GM19467 (cell line): ENCODE measurements around the gene ULBP3.
A peak's percentile ranks its signal among the peaks of the same experiment; 100 is the strongest.

ENCODE experiments used
- ATAC-seq: cut with Tn5 transposase; IDR thresholded peaks from one replicate; pipeline ENCODE4 v1.9.1; 2021; ENCODE audit warnings: mild to moderate bottlenecking, moderate library complexity; ENCODE audit not compliant: unreplicated experiment

The ULBP3 gene

GRCh38 chr6:150068720-150069648, at the start of gene ULBP3:
TSS of gene ULBP3 (minus strand) at chr6:150069121. CDS start at chr6:150069066, 55 bp downstream.
- ATAC-seq: peak; percentile 74

GRCh38 chr6:150118627-150119026, 49.7 kb upstream of the ULBP3 start:
- no peak for ATAC-seq

GRCh38 chr6:150118203-150118602, 49.3 kb upstream of the ULBP3 start:
- no peak for ATAC-seq

GRCh38 chr6:150116200-150116800, 47.4 kb upstream of the ULBP3 start:
- no peak for ATAC-seq

- ATAC-seq: no peak
These were observed 46.8 kb upstream of the ULBP3 start for GRCh38 chr6:150115769-150116168.

- ATAC-seq: no peak
These were observed 43.3 kb upstream of the ULBP3 start for GRCh38 chr6:150112233-150112632.

- no peak for ATAC-seq
These were observed 33.9 kb upstream of the ULBP3 start for GRCh38 chr6:150102750-150103270.

GRCh38 chr6:150100745-150101144, 31.8 kb upstream of the ULBP3 start:
- ATAC-seq: no peak

- no peak for ATAC-seq
These were observed 31.0 kb upstream of the ULBP3 start for GRCh38 chr6:150099953-150100352.

- no peak for ATAC-seq
These were observed 30.6 kb upstream of the ULBP3 start for GRCh38 chr6:150099546-150099945.

- ATAC-seq: no peak
These were observed 29.2 kb upstream of the ULBP3 start for GRCh38 chr6:150098155-150098554.

- ATAC-seq: no peak
These were observed 24.5 kb upstream of the ULBP3 start for GRCh38 chr6:150093397-150093796.

- ATAC-seq: no peak
These were observed 22.6 kb upstream of the ULBP3 start for GRCh38 chr6:150091476-150091875.

GRCh38 chr6:150090328-150090727, 21.4 kb upstream of the ULBP3 start:
- ATAC-seq: no peak

GRCh38 chr6:150088481-150089154, 19.7 kb upstream of the ULBP3 start:
- no peak for ATAC-seq

GRCh38 chr6:150087336-150087735, 18.4 kb upstream of the ULBP3 start:
- no peak for ATAC-seq

- no peak for ATAC-seq
These were observed 17.1 kb upstream of the ULBP3 start for GRCh38 chr6:150086026-150086425.

- ATAC-seq: no peak
These were observed 15.5 kb upstream of the ULBP3 start for GRCh38 chr6:150084426-150084825.

- ATAC-seq: no peak
These were observed 14.9 kb upstream of the ULBP3 start for GRCh38 chr6:150083839-150084238.

GRCh38 chr6:150081702-150082101, 12.8 kb upstream of the ULBP3 start:
- no peak for ATAC-seq

- no peak for ATAC-seq
These were observed 10.7 kb upstream of the ULBP3 start for GRCh38 chr6:150079604-150080003.
